IMR-90 (cell line): Measurements from ENCODE around the gene INPP1. TPM values are rescaled to one million over a fixed set of nuclear protein-coding genes. Genes with fewer than 3 reads are reported as not detected.

Experiments used
- ATAC-seq: fragments of 200-7000 bp; cut with Tn5 transposase; 2 replicates; pipeline ENCODE4 v1.9.1; 2020; ENCODE audit warnings: low read depth, mild to moderate bottlenecking, moderate library complexity
- BruUV-seq: library from RNA; stranded (reverse); fragments of 400-500 nt; replicated peaks from 2 replicates; lab custom pipeline; 2021; lab: Mats Ljungman, UMichigan
- CTCF ChIA-PET: fragments of 300-600 bp; formaldehyde crosslinking; extraction: SDS; loops from one replicate; lab custom pipeline; 2021; ENCODE audit warnings: antibody characterized with exemption; lab: Yijun Ruan, JAX
- POLR2A ChIA-PET: fragments of 300-600 bp; sonication (Branson Sonifier 250); formaldehyde crosslinking; loops from one replicate; lab custom pipeline; 2022; ENCODE audit warnings: antibody characterized with exemption; ENCODE audit not compliant: unreplicated experiment; lab: Charles Lee
- DNase-seq: peaks from one replicate; pipeline ENCODE4 v3.0.0; 2013
- H2AFZ ChIP-seq: replicated peaks from 2 replicates; pipeline ENCODE3; 2013; ENCODE audit warnings: low read length, mild to moderate bottlenecking; ENCODE audit not compliant: poor library complexity
- H2AK5ac ChIP-seq: 2 replicates; pipeline ENCODE4 v1.6.1; 2013; ENCODE audit warnings: low read depth, low read length, inconsistent platforms
- H2AK9ac ChIP-seq: replicated peaks from 2 replicates; pipeline ENCODE3; 2013; ENCODE audit warnings: mild to moderate bottlenecking, low read depth, low read length, moderate library complexity; ENCODE audit not compliant: poor library complexity
- H2BK120ac ChIP-seq: 2 replicates; pipeline ENCODE4 v1.6.1; 2013; ENCODE audit warnings: low read depth, low read length, inconsistent platforms
- H2BK15ac ChIP-seq: 3 replicates; pipeline ENCODE4 v1.6.1; 2013; ENCODE audit warnings: low read depth, low read length, inconsistent platforms
- H2BK20ac ChIP-seq: 2 replicates; pipeline ENCODE4 v1.6.1; 2013; ENCODE audit warnings: low read depth, mild to moderate bottlenecking, inconsistent platforms, low read length, moderate library complexity
- H2BK5ac ChIP-seq: 2 replicates; pipeline ENCODE4 v1.6.1; 2013; ENCODE audit warnings: mild to moderate bottlenecking, low read depth, low read length, inconsistent platforms; ENCODE audit not compliant: poor library complexity, severe bottlenecking
- H3K14ac ChIP-seq: replicated peaks from 2 replicates; pipeline ENCODE4 v1.6.1; 2013; ENCODE audit warnings: low read depth, low read length, inconsistent platforms
- H3K18ac ChIP-seq: 2 replicates; pipeline ENCODE4 v1.6.1; 2013; ENCODE audit warnings: low read depth, low read length, control low read depth
- H3K23ac ChIP-seq: 2 replicates; pipeline ENCODE4 v1.6.1; 2013; ENCODE audit warnings: low read depth, low read length, inconsistent platforms
- H3K27ac ChIP-seq: 2 replicates; pipeline ENCODE4 v1.5.1; 2013; ENCODE audit warnings: mild to moderate bottlenecking, control low read depth, low read length; ENCODE audit not compliant: insufficient read depth
- H3K27me3 ChIP-seq: 2 replicates; pipeline ENCODE4 v1.6.1; 2013; ENCODE audit warnings: low read length; ENCODE audit not compliant: control insufficient read depth, insufficient read depth
- H3K36me3 ChIP-seq: 2 replicates; pipeline ENCODE4 v1.6.1; 2013; ENCODE audit warnings: low read length, mixed read lengths; ENCODE audit not compliant: control insufficient read depth, insufficient read depth
- H3K4ac ChIP-seq: 2 replicates; pipeline ENCODE4 v1.6.1; 2013; ENCODE audit warnings: low read depth, low read length, inconsistent platforms
- H3K4me1 ChIP-seq: 2 replicates; pipeline ENCODE4 v1.6.1; 2013; ENCODE audit warnings: low read length, mixed read lengths; ENCODE audit not compliant: control insufficient read depth, insufficient read depth
- H3K4me2 ChIP-seq: 2 replicates; pipeline ENCODE4 v1.6.1; 2013; ENCODE audit warnings: low read depth, mild to moderate bottlenecking, control low read depth, low read length, moderate library complexity
- H3K4me3 ChIP-seq: 2 replicates; pipeline ENCODE4 v1.5.1; 2013; ENCODE audit warnings: low read depth, mild to moderate bottlenecking, control low read depth, low read length, moderate library complexity; ENCODE audit not compliant: insufficient read depth
- H3K56ac ChIP-seq: 2 replicates; pipeline ENCODE4 v1.6.1; 2013; ENCODE audit warnings: low read length, inconsistent platforms; ENCODE audit not compliant: insufficient read depth; ENCODE audit errors: extremely low read depth
- H3K79me1 ChIP-seq, 2 experiments: 2 replicates each; pipeline ENCODE4 v1.6.1; 2013; ENCODE audit warnings: low read length in 2 of 2, inconsistent platforms in 1 of 2, low read depth in 1 of 2
- H3K9ac ChIP-seq: 2 replicates; pipeline ENCODE4 v1.6.1; 2013; ENCODE audit warnings: low read depth, low read length, control low read depth
- H3K9me1 ChIP-seq: 2 replicates; pipeline ENCODE4 v1.6.1; 2013; ENCODE audit warnings: low read length, inconsistent platforms; ENCODE audit not compliant: insufficient read depth
- H3K9me3 ChIP-seq: 2 replicates; pipeline ENCODE4 v1.6.1; 2013; ENCODE audit warnings: low read length; ENCODE audit not compliant: control insufficient read depth, insufficient read depth
- H4K20me1 ChIP-seq: 2 replicates; pipeline ENCODE4 v1.6.1; 2013; ENCODE audit warnings: low read length, inconsistent platforms; ENCODE audit not compliant: insufficient read depth
- H4K5ac ChIP-seq: 2 replicates; pipeline ENCODE4 v1.6.1; 2013; ENCODE audit warnings: mild to moderate bottlenecking, low read depth, low read length, control low read depth
- H4K8ac ChIP-seq, 2 experiments: 2 replicates each; pipeline ENCODE4 v1.6.1; 2013; ENCODE audit warnings: low read depth in 2 of 2, low read length in 2 of 2, control low read depth in 1 of 2, inconsistent platforms in 1 of 2
- H4K91ac ChIP-seq: 2 replicates; pipeline ENCODE4 v1.6.1; 2013; ENCODE audit warnings: low read depth, low read length, inconsistent platforms; ENCODE audit not compliant: insufficient read depth
- BHLHE40 ChIP-seq: fragments of 150-350 bp; IDR thresholded peaks from 2 replicates; pipeline ENCODE4 v1.6.1; 2016; ENCODE audit warnings: mild to moderate bottlenecking, low read depth, low read length
- CEBPB ChIP-seq: IDR thresholded peaks from 2 replicates; pipeline ENCODE4 v1.6.1; 2012; ENCODE audit warnings: low read depth, low read length, improper control_type of control experiment
- CHD1 ChIP-seq: IDR thresholded peaks from 2 replicates; pipeline ENCODE4 v1.6.1; 2012; ENCODE audit warnings: low read depth, low read length, improper control_type of control experiment
- CTCF ChIP-seq: conservative IDR thresholded peaks from 2 replicates; pipeline ENCODE4 v1.5.1; 2012; ENCODE audit warnings: mild to moderate bottlenecking, low read depth, low read length, improper control_type of control experiment
- ELK1 ChIP-seq: fragments of 150-350 bp; IDR thresholded peaks from 2 replicates; pipeline ENCODE4 v1.6.1; 2016; ENCODE audit warnings: low read depth, mild to moderate bottlenecking, low read length, moderate library complexity, borderline replicate concordance
- MAZ ChIP-seq: IDR thresholded peaks from 2 replicates; pipeline ENCODE4 v1.6.1; 2012; ENCODE audit warnings: low read depth, mild to moderate bottlenecking, low read length, improper control_type of control experiment, moderate library complexity, borderline replicate concordance
- POLR2A ChIP-seq: IDR thresholded peaks from 2 replicates; pipeline ENCODE4 v1.6.1; 2012; ENCODE audit warnings: mild to moderate bottlenecking, low read depth, low read length
- RAD21 ChIP-seq: IDR thresholded peaks from 2 replicates; pipeline ENCODE4 v1.6.1; 2012; ENCODE audit warnings: low read length, improper control_type of control experiment
- RCOR1 ChIP-seq: IDR thresholded peaks from 2 replicates; pipeline ENCODE4 v1.6.1; 2012; ENCODE audit warnings: mild to moderate bottlenecking, low read length, improper control_type of control experiment; ENCODE audit not compliant: insufficient replicate concordance
- RFX5 ChIP-seq: IDR thresholded peaks from 2 replicates; pipeline ENCODE4 v1.8.0; 2012; ENCODE audit warnings: low read depth, mild to moderate bottlenecking, low read length, moderate library complexity
- SMC3 ChIP-seq: fragments of 150-350 bp; IDR thresholded peaks from 2 replicates; pipeline ENCODE4 v1.6.1; 2016; ENCODE audit warnings: low read depth, mild to moderate bottlenecking, antibody characterized with exemption, low read length, moderate library complexity
- USF2 ChIP-seq: fragments of 150-350 bp; IDR thresholded peaks from 2 replicates; pipeline ENCODE4 v1.6.1; 2017; ENCODE audit warnings: mild to moderate bottlenecking, antibody characterized with exemption, low read length, low read depth
- WGBS, 2 experiments: methylation state at CpG; one replicate each; pipeline versions ENCODE4 v1.1.5 to v1.1.7; 2013; ENCODE audit warnings: missing lambda C conversion rate in 2 of 2; ENCODE audit not compliant: insufficient read length in 1 of 2; ENCODE audit errors: extremely low coverage in 2 of 2; 5-methylcytosine and 5-hydroxymethylcytosine counted together
- dilution Hi-C: fragments of 300-500 bp; cut with HindIII; formaldehyde crosslinking; loops from one replicate; pipeline ENCODE4 v1.14.3; 2018; ENCODE audit warnings: low sequenced_read_pairs; ENCODE audit not compliant: unreplicated experiment
- in situ Hi-C: fragments of 300-500 bp; cut with MboI; formaldehyde crosslinking; loops from 3 replicates; pipeline ENCODE4 v1.14.3; 2019; ENCODE audit warnings: low sequenced_read_pairs, inconsistent platforms, mixed read lengths
- intact Hi-C: fragments of 100-400 bp; cut with micrococcal nuclease; formaldehyde crosslinking; loops from 2 replicates; pipeline ENCODE4 v1.10.0; 2022
- polyA plus RNA-seq, 3 experiments: library from polyadenylated mRNA; depleted of rRNA; stranded (reverse); fragments of >200 nt; gene quantifications; 2 replicates each; pipeline ENCODE4 v1.2.3, GENCODE V29; 2012; ENCODE audit warnings: low replicate concordance in 1 of 3
- total RNA-seq: library from RNA; depleted of rRNA; stranded (reverse); fragments of >200 nt; gene quantifications from 2 replicates; pipeline ENCODE4 v1.2.3, GENCODE V29; 2012

Gene INPP1
- total and polyA plus RNA-seq, 2 of the 4 experiments (the other 2 are of a cell fraction): 4.1 to 10.1 TPM

- POLR2A ChIA-PET: interaction anchor here (1.2 kb wide), 1 partner anchor 17 kb away, joined by 5 read pairs; no protein-coding TSS in a partner anchor
- Histone ChIP-seq H2BK15ac (no peak within 1 kb of the TSS), H3K4ac (peak within 1 kb of the TSS; percentile 44), H3K56ac (peak within 1 kb of the TSS; percentile 33; the same call in 1 of the 2 replicates), H3K9ac (peak within 1 kb of the TSS; percentile 49), H2BK5ac (peak within 1 kb of the TSS; percentile 27), H3K9me3 (no peaks in the 10 kb centered on the region), H4K91ac (peak within 1 kb of the TSS; percentile 15; the same call in 1 of the 2 replicates), H4K5ac (peak within 1 kb of the TSS; percentile 93; the same call in 1 of the 2 replicates), H3K4me2 (peak within 1 kb of the TSS; percentile 93), H3K4me3 (peak within 1 kb of the TSS; percentile 62), H2BK20ac (no peak within 1 kb of the TSS), H4K8ac (peak within 1 kb of the TSS; percentile 74 to 84), H3K27me3 (no peaks in the 10 kb centered on the region), H3K79me1 (peaks cover 13 to 40% of the 10 kb centered on the region in 2 experiments), H3K23ac (peak within 1 kb of the TSS; percentile 79), H2BK120ac (peak within 1 kb of the TSS; percentile 22; the same call in 1 of the 2 replicates), H3K27ac (peak within 1 kb of the TSS; percentile 38), H2AK9ac (peak within 1 kb of the TSS; percentile 45), H3K14ac (peak within 1 kb of the TSS; percentile 67), H3K18ac (no peak within 1 kb of the TSS), H2AK5ac (peak within 1 kb of the TSS; percentile 11; the same call in 1 of the 2 replicates), H4K20me1 (no peaks in the 10 kb centered on the region), H3K9me1 (no peaks in the 10 kb centered on the region), H2AFZ (peak within 1 kb of the TSS; percentile 94), H3K36me3 (no peaks in the 10 kb centered on the region), H3K4me1 (peaks cover 5% of the 10 kb centered on the region)
- intact Hi-C loops: loop anchor here (10.0 kb wide), 1 partner anchor 535 kb away; the partner anchor contains the start of genes ORMDL1 and PMS1
- in situ Hi-C loops: no loop called here
- WGBS, 2 experiments: 0% methylated on average over 21 of the region's 50 CpGs; no CpG with 5 or more reads in 1 of the 2 experiments
- BruUV-seq: no TSS peak
- ATAC-seq (peak; percentile 97), DNase-seq (peak; percentile 98)
- CTCF ChIA-PET: interaction anchor here (0.5 to 2.2 kb wide), 9 partner anchors 9 to 489 kb away, joined by 3 to 9 read pairs (median 3); partner anchors contain the start of gene INPP1
- dilution Hi-C loops: no loop called here
- TF ChIP-seq CEBPB (no peak), ELK1 (no peak), SMC3 (peak; percentile 37), RAD21 (peak; percentile 46), USF2 (no peak), RCOR1 (peak; percentile 80), CHD1 (no peak; the same call in 1 of the 2 replicates), CTCF (peak; percentile 91), MAZ (peak; percentile 88; the same call in 1 of the 2 replicates), POLR2A (no peak), BHLHE40 (peak; percentile 45; the same call in 1 of the 2 replicates), RFX5 (0 out of 2 replicates have a peak, but pooled peaks have one; percentile 3)
Measured at GRCh38 chr2:190319555-190320498, 23.6 kb upstream of the INPP1 start, which contains the start of gene HIBCH. TSS of gene HIBCH (minus strand) at chr2:190319826. CDS start at chr2:190319750, 76 bp downstream.
